Mesenteric fat pad (tissue), 1 donor: Measurements from ENCODE around the gene SPOCK2. TPM values are rescaled to one million over a fixed set of nuclear protein-coding genes. Genes with fewer than 3 reads are reported as not detected.
"Not testable (repeated sequence)": the region's sequence is repeated elsewhere in the genome, so short reads cannot be mapped to it uniquely, and the experiment has no call there.

ENCODE experiments used
- DNase-seq: peaks from one replicate; pipeline ENCODE4 v3.0.0-alpha.2; 2020; ENCODE audit warnings: low spot score
- total RNA-seq: library from RNA; stranded (reverse); fragmentation: NEBNext Ultra II Directional; extraction: Animal tissue kit (Norgen Biotek cat#: 25700); gene quantifications from one replicate; pipeline ENCODE4 v1.2.1, GENCODE V29; 2021
- donor health status: DM: yes; HTN: yes; CAD: no.

Gene SPOCK2
- total RNA-seq, 1 donor from 2014 or later = 5.8 TPM

DNA sequence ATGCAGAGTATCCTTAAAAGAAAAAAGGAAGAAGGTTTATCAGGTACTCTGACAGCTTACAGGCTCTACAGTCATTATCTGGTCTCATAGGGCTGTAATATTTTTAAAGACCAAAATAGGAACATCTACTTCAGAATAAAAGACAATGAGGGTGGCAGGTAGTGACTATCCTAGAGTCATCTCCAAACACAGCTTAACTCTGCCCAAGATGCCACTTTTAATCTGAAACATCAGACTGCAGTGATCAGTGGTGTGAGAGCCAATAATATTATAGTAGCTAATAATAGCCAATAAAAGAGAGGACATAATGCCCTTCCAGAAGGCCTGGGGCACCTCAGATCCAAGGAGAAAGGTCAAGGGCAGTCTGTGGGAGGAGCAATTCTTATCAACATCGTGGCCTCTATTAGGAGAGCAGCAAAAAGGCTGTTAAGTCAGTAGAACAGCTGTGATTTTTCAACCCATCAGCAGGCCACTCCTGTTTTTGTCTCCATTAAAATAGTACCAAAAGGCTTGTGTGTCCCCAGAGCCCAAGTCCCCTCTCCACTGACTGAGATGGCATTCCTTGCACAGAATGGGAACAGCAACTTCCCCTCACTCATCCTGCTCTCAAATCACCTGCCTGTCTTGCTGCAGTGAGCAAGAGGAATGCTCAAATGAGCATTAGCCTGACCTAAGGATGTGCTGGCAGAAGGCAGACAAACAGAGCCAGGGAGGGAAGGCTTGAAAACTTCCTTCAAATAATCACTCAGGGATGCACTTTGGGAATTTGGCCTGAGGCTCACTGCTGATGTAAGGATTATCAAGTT lies 20.7 kb upstream of the SPOCK2 start:
- DNase-seq = no peak

DNA sequence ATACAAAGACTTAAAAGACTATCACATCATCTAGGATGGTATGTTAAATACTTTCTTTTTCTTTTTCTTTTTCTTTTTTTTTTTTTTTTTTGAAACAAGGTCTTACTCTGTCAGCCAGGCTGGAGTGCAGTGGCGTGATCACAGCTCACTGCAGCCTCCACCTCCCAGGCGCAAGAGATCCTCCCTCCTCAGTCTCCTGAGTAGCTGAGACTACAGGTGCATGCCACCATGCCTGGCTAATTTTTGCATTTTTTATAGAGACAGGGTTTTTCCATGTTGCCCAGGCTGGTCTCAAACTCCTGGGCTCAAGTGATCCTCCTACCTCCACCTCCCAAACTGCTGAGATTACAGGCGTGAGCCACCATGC lies 19.6 kb upstream of the SPOCK2 start:
- DNase-seq = not testable (repeated sequence)

DNA sequence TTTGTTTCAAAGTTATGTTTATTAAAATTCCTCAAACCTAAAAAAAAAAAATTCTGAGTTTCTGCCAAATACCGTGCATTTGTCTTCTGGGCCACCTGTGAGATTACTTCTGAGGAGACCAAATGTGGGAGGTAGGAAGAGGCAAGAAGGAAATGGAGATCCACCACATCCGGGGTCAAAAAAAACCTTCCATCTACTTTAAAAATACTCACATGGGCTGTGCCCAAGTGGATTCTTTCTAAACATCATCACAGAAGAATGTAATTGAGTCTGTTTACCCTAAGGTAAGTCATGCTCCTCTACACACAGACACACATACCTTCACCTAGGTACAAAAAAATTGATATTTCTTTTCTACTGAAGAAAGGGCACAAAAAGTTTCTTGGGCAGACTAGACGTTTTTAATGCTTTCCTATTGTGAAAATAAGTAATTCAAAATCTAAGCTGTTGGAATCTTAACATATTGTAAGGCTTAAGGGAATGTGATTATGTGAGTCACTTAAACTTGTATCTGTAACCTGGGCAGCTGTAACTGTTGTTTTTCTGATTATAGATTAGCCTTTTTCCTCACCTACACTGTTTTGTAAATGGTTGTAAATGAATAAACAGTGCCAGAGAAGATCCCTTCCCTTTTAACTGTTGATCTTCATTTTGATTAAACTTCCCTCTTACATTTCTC lies 19.1 kb upstream of the SPOCK2 start:
- no peak for DNase-seq

DNA sequence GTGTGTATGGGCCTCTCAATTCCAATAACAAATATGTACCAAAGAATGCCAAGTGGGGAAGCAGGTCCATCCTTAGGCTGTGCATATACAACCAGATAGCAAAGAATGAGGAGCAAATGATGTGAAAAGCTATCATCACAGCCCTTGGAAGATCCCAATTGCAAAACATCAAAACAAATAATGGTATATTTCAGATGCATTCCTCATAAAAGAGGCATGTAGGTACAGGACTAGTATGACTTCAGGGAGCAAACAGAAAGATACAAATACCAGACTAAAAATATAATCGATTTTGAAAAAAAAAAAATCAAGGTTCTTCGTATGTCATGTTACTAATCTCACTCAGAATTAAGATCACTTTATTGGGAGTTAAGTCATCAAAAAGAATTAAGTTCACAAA lies 18.5 kb upstream of the SPOCK2 start:
- no peak for DNase-seq

DNA sequence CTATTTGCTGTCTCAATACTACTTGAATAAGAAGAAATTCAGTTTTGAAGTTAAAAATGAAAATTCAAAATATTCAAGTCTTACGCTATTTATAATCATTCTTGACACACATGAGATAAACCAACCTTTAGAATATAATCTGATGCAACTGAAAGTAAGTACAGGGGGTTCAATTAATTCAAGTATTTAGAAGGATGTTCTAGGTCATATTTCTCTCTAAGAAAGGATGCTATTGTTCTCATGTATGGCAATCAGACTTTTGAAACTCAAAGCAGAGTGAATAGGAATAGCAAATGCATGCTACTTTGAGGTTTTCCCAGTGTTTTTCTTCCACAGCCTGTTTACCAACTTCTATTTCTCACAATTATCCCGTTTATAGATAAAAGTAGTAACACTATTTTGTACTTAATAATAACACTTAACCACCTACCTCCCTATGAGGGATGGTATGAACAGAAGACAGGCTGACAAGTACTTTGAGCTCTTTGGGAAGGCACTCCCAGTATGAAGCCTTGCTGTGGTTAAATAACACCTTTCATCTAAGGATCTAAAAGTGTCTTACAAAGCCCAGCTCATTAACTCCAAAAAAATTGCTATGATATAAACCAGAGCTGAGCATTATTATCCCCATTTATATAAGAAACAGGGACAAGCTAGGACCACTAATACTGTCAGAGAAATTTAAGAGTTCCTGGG lies 18.0 kb upstream of the SPOCK2 start:
- DNase-seq = no peak

DNA sequence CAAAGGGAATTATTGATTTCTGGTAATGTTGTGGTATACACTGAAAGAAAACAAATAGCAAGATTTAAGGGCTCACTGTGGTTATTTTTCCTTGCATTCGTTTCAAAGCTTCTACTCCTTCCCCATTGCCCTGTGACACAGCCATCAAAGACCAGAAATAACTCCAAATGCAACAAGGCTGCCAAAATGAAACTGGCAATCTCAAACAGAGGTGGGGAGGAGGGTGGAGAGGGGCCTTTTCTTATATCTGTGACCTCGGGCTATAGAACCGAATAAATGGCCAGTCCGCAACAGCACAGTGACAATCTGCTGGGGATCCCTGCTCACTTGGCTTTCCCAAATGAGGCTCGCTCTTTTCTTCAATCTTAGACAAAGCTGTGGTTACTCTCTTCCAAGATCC lies 17.4 kb upstream of the SPOCK2 start:
- DNase-seq = no peak

DNA sequence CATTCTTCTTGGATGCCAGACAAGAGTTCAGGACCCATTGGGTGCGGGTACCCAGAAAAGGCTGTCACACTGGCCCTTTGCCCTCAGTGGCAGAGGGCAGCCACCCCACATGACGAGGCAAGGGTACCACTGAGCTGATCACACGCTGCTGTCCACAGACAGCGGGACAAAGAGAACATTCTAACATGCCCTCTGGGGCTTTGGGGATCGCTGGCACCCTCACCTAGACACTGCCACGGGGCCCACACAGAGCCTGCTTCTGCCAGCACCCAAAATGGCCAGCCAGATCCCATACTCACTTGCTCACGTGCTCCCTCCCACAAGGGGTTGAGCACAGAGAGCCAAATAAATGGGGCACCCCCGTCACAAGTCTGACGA lies 16.7 kb upstream of the SPOCK2 start:
- DNase-seq = no peak

DNA sequence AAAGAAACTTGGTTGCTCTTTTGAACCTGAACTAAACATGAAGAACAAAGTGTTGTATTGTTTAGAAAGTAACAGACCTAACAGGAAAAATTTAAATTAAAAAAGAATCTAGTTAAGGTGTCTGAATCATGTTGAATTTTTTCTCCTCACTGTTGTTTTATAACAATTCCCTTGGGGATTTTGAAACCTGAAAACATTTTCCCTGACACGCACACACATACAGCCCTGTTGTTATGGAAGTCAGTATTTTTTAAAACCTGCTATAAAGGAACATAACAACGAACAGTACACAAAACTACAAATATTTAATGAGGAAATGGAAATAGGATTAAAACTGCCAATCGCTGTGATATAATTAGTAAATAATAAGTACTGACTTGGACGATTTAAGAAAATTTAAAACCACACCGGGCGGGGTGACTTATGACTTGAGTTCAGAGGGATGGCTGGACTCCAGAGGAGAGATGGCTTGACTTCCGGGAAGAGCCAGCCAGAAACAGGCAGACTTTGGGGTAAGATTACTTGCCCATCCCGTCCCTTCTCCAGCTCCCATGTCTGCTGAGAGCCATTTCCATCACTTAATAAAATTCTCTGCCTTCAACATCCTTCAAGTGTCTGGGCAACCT lies 16.2 kb upstream of the SPOCK2 start:
- no peak for DNase-seq

DNA sequence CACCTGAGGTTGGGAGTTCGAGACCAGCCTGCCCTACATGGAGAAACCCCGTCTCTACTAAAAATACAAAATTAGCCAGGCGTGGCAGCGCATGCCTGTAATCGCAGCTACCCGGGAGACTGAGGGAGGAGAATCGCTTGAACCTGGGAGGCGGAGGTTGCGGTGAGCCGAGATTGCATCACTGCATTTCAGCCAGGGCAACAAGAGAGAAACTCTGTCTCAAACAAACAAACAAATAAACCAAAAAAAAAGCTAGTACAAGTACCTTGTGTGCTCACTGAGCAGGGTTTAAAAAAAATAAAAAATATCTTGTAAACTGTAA lies 11.2 kb upstream of the SPOCK2 start:
- no peak for DNase-seq

DNA sequence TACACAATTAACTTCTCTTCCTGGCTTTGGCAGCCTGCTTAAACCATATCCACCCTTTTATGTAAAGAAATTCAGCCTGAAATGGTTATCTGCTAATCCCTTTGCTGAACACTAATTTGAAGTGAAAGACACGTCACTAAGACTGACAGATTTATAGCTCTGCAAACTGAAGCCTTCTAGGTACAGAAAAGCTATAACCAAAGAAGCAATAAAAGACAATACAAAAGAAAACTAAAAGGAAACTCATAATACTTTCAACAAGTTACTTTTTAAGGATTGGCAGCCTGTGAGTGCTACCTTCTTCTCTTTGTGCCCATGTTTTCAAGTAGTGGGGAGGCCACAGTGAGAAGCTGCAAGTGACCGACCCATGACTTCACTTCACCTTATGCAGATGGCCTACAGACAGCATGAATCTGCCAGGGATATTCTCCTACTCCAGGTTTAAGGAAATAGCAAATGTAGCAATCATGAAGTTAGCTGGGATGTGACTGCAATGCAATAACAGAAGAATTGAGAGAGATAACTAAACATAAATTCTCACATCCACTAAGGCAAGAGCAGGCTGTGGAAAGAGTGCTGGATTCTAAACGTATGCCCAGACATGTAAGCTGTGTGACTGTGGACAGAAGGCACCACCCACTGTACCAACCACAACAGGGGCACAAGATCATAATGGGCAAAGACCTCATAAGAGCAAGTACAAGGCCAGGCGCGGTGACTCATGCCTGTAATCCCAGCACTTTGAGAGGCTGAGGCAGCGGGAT lies 10.7 kb upstream of the SPOCK2 start:
- no peak for DNase-seq

DNA sequence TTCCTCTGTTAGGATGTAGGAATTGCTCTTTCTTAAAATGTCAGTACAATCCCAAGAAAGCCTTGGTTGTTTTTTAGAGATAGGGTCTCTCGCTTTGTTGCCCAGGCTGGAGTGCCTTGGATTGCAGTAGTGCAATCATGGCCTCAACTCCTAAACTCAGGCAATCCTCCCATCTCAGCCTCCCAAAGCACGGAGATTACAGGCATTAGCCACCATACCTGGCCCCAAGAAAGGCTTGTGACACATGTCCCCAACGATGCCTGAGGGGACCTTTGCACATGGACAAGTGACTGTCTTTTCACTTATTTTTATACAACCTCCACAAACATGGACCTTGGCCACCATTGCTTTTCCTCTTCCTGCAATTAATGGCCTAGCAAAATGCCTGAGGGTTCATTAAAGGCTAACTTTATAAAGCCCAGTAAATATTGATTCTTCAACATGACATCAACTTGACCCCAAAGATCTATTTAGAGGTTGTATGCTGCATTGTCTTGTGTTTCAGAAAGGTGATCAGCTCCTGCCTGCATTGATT lies 10.0 kb upstream of the SPOCK2 start:
- no peak for DNase-seq

DNA sequence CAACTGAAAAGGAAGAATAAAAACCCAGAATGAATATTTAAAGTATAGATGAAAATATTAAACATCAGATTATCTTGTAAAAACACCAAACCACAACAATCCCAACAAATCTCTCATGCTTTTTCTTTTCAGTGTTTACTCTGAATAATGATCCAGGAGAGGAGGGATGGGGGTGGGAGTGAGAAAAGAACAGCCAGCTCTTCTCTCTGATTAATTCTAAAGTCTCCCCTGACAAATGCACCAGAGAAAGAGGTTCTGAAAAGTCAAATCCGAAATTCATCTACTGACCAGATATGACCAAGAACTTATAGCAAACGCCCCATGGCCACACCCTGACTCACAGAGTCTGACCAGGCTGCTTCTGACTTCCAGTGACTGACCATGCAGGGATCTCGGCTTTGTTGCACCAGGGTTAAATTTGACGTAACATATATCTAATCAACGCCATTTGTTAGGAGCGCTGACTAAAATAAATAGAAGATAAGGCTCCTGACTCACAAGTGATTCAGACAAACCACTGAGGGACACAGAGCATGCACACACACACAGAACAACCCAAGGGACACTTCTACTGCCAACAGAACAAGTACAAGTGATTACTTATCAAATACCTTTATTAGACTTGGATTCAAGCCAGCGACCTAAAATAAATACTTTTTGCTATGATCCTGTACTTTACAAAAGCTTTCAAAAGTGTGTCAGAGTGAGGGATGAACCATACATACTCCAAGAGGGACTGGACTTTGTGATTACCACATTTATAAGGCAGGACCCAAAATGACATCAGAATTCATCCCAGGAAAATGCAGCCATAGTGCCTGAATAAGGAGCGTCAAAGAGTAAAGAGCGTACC lies 9.3 kb upstream of the SPOCK2 start:
- no peak for DNase-seq

DNA sequence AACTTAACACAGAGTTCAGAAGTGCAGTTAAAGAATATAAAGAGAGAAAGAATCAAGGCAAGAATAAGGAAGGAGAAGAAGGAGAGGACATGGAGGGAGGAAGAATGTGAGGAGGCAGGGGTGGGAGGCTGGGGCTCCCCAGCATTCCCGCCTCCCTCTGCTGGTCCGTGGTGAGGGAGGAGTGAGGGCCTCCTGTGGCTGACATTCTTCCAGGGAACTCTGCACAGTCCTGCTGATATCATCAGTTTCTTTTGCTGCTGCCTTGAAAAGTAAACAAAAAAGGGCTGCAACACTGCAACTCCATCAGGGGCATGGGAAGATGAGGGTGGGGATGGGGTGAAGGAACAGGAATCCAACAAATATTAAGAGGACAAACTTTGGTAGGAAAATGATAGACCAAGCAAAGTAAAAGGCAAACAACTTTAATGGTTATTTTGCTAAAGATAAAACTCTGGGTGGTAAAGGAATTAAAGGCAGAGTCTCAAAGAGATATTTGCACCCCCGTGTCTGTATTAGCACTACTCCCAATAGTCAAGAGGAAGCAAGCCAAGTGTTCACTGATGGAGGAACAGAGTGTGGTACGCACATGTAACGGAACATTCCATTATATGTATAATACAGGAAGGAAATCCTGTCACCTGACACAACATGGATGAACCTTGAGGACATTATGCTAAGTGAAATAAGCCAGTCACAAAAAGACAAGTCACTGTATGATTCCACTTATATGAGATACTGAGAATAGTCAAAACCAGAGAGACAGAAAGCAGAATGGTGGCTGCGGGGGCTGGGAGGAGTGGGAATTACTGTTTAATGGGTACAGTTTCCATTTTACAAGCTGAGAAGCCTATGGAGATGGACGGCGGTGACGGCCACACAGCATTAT lies 8.0 kb upstream of the SPOCK2 start:
- no peak for DNase-seq

DNA sequence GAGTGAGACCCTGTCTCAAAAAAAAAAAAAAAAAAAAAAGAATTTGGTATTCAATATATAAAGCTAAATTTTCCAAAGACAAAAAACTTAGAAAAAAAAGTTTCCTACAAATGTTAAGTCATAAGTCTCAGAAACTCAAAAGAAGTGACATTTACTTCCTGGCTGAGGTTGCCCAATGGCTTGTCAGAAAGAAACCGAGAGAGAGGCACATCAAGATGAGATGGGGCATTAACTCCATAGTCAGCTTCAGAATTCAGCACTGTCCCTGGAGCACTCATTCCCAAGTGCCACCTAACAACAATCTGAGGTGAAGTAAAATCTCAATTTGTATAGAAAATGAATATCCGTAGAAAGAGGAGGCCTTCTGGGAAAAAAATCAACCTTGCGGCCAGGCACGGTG lies 6.8 kb upstream of the SPOCK2 start:
- no peak for DNase-seq

DNA sequence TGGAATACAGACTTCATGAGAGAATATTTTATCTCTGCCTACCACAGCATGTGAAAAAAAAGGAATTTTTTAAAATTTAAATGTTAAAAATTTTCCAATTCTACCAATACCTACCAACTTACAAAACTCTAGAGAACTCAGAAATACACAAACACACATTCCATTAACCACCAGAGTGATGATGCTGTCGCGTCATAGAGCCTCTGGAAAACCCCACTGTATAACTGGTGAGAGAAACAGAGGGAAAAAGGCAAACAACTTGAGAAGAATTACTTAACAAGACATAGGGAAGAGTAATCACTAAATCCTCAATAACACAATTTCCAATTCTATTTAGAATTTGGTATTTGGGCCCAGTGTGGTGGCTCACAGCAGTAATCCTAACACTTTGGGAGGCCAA lies 6.2 kb upstream of the SPOCK2 start:
- DNase-seq = no peak

DNA sequence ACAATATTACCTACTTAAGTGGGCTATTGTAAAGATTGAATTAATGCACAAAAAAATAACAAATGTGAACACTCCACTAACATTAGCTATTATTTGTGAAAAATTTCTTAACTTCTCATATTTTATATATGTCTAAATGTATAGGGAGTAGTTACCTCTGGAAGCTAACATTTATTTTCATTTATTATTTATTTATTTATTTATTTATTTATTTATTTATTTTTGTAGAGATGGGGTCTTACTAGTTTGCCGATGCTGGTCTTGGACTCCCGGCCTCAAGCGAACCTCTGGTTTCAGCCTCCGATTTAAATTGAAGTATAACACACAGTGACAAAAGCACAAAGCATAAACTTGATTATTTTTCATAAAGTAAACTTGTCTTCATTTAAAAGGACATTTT lies 5.1 kb upstream of the SPOCK2 start:
- DNase-seq = no peak

DNA sequence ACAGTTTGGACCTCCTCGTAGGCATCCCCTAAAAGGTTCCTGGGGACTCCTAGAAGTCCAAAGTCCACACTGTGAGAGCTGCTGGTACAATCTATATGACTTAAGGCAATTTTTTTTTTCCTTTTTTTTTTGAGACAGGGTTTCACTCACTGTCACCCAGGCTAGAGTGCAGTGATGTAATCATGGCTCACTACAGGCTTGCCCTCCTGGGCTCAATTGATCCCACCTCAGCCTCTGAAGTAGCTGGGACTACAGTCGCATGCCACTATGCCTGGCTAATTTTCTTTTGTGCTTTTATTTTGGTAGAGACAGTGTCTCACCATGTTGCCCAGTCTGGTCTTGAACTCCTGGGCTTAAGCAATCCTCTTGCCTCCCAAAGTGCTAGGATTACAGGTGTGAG lies 4.6 kb upstream of the SPOCK2 start:
- DNase-seq = no peak

DNA sequence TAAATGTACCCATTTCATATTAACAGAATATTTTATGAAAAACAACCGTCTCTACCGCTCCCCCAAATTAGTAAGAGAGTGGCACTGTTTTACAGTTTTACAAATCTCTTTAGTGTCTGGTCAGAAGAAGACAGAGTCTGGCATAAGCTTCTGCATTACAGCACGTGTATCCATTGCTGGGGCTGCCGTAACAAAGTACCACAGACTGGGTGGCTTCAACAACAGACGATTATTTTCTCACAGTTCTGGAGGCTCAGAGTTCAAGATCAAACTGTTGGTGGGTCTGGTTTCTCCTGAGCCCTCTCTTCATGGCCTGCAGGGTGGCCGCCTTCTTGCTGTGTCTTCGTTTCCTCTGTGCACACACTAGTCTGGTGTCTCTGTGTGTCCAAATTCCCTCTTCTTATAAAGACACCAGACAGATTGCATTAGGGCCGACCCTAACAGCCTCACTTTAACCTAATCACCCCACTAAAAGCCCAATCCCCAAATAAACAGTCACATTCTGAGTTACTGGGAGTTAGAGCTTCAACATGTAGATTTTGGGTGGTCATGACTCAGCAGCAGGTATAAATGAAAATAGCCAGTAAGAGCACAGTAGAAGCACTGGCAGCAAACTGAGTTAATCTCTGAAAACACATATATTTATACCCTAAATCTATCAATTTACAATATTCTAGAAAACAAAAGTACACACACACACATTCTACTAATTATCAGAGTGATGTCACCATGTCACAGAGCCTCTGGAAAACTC lies 4.0 kb upstream of the SPOCK2 start:
- no peak for DNase-seq
